GM18907 (cell line): ENCODE measurements around the gene RGS7.
"Not testable (repeated sequence)": the region's sequence is repeated elsewhere in the genome, so short reads cannot be mapped to it uniquely, and the experiment has no call there.

ENCODE experiments used
- ATAC-seq: cut with Tn5 transposase; IDR thresholded peaks from one replicate; pipeline ENCODE4 v1.9.1; 2021; ENCODE audit warnings: mild to moderate bottlenecking, moderate library complexity; ENCODE audit not compliant: unreplicated experiment

RGS7 gene

DNA sequence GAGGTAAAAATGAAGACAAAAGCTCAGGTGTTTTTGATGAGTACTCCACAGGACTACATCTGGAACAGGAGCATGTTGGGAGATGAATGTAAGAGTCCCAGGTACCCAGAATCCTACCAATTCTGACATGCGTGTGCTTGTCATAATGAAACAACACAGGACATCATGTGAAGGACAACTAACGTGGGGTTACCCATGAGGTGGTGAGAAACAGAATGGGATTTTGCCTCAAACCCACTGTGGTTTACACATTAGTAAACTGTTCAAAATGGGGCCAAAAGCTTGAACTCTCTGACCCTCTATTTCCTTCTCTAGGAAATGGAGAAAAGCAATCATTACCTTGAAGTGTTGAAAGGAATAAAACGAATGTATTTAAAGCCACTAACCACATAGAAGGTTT lies 266.2 kb downstream of the RGS7 start:
- no peak for ATAC-seq

DNA sequence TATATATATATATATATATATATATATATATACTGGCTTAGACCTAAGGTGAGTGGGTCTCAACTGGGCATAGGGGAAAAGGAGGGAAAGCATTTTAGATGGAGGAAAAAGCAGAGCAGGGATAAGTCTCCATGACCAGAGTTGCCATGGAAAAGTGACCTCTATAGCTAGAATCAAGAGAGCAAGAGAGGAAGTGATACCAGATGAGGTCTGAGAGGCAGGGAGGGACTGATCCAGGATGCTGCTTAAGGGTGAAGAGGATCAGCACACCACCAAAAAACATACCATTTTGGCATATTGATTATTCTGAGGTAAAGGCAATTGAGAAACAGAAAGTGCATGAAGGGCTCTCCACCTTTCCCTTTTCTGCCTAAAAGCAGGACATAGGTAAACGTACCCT lies 267.9 kb downstream of the RGS7 start:
- ATAC-seq = not testable (repeated sequence)

DNA sequence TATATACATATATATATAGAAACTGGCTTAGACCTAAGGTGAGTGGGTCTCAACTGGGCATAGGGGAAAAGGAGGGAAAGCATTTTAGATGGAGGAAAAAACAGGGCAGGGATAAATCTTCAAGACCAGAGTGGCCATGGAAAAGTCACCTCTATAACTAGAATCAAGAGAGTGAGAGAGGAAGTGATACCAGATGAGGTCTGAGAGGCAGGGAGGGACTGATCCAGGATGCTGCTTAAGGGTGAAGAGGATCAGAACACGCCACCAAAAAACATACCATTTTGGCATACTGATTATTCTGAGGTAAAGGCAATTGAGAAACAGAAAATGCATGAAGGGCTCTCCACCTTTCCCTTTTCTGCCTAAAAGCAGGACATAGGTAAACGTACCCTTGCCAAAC lies 268.9 kb downstream of the RGS7 start:
- peak; percentile 45 for ATAC-seq

DNA sequence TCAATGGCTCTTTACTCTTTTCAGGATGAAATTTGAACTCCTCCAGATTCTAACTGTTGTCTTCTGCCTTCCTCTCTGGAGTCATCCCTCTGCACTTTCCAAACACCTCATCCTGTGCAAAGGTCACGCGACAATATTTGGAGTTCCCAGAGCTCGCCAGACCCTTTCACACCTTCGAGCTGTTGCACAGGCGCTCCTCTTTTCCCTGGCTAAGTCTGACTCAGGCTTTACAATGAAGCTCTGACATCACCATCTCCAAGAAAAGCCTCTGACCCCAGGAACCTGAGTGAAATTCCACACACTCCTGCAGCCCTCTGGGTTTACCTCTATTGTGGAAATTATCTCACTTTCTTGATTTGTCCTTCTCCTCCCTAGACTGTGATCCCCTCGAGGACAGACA lies 270.3 kb downstream of the RGS7 start:
- ATAC-seq = no peak

DNA sequence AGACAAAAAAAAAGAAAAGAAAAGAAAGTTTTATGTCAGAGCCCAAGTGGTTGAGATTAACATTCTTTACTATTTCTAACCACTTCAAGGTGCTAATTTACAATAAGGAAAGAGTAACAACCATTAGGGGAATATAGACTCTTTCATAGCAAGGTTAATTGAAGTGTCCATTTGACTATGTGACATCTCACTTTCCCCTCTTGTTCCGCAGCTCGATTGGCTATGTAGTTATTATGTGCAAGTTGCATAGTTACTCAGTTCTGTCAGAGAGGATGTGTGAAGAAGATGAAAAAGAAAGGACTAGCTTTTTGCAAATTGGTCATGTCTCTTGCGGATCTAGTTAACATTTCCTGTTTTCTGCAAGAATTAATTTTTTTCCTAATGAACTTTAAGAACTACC lies 273.7 kb downstream of the RGS7 start:
- ATAC-seq = no peak

DNA sequence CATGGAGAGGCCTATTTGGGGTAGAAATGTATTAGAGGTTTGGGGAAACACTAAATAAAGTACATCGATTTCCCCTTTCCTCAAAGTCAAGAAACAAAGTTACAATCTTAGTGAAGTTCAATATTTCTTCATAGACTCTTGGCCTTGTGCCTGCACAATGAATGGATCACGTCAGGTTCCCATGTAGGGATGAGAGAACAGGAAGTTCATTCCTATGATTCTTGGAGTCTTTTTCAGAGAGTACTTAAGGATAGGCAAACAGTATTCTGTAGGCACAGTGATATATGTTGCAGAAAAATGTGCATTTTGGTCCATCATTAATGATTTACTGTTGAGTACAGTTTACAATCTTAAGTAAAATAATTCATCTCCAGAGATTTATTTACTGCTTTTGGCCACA lies 275.5 kb downstream of the RGS7 start:
- no peak for ATAC-seq

DNA sequence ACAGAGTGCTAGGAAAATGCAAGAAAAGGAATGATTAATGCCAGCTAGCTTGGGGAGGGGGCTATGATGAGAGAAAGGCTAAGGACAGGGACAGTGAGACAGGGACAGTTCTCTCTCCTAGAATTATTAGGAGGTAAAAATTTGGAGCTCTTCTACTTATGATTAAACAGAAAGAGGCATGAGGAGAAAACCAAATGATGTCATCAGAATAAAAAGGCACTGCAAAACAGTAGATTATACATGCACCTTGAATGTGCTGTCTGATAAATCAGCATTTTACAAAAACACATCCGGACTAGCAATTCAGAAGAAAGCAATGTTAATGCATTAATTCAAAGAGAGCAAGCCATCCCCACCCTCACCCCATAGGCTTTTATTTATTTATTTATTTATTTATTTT lies 277.5 kb downstream of the RGS7 start:
- ATAC-seq = no peak

DNA sequence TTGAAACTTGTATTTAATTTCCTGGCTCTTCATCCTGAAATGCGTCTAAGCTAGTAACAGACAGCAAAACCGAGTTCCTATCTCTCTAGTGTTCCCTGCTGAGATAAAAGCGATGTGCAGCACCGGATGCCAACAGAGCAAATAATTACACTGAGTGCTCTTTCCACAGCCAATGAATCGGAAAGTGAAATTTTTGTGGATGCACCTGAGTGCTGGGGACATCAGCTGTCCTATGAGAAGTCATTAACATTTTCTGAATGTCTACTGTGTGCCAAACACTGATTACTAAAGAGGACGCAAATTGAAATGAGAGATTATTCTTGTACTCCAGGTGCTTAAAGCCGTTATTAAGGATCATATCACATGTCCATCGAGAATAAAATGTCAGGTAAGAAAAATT lies 278.0 kb downstream of the RGS7 start:
- no peak for ATAC-seq

DNA sequence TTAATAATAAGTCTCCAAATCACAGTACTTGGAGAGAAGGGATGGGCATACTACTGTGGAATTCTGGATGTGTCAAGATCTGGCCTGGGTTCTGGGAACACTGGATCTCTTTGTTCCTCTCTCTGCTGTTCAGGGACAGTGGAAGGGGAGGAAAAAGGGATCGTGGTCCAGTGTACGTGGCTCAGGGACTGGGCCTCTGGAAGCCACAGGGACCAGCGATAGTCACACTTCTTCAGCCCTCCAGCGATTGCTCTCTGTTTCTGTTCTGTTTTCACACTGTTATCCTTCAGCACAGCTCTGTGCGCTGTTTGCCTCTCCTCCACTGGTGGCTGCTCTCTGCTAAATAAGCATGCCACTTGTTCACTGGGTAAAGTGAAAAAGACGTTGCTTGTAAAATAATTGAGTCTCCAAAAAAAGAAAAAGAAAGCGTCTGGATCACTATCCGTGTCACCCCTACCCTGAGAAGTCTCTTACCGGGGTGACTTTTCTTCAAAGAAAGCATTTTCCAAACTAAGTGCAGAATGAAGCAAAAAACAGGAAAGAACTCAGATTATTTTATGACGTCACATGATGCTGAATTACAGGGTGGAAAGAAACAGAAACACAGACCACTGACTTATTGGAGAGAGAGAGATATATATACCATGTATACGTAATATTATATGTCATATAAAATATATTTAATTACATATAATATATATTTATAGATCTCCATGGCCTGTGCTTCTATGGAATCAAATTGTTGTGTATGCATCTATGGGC lies 279.4 kb downstream of the RGS7 start:
- ATAC-seq = no peak

DNA sequence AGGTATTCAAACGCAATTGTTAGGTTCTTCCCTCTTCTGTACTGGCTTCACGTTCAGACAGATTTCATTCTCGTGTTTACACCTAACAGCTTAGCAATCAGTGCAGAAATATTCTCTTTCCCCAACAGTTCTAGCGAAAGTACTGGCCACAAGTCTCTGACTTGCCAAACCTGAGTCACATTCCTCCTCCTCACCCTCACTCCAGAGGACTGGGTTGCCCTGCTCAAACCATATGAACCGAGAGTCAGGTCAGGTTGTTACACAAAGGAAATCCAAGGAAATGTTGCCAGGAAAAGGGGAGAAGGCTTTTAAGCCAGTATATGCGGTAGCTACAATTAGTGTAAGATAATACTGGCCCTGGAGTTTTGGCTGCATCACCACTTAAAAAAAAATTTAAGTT lies 282.5 kb downstream of the RGS7 start:
- ATAC-seq = no peak

DNA sequence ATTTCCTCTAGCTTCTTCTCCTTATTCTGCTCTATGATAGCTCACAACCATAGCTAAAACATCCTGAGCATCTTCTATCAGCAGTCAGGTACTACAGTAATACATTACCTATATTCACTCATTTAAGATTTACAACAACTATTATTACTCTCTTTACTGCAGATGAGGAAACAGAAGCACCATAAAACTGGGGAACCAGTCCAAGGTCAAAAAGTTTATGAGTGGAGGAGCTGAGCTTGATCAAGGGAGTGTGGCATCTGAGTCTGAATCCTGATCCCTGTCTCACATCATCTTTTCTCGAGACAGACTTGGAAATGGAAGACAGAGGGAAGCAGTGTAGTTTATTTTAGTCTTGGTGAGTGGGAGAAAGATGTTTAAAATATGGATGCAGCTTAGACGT lies 288.6 kb downstream of the RGS7 start:
- ATAC-seq = no peak

DNA sequence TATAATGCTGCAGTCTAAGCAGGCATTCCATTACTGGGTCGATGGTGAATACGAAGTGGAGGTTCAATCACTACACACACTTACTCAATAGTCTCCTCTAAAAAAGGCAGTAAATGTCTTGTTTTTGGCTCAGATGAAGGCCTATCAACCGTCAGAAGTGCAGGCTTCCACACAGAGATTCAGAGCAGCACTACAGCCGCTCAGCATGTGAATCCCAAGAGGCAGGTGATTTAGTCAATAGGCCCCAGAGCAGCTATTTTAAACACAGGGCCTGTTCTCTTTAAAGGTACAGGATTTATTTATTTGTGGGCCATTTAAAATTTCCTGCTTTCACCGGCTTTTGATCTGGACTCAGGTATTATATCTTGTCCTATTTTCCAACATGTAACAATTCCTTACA lies 293.7 kb downstream of the RGS7 start:
- no peak for ATAC-seq

DNA sequence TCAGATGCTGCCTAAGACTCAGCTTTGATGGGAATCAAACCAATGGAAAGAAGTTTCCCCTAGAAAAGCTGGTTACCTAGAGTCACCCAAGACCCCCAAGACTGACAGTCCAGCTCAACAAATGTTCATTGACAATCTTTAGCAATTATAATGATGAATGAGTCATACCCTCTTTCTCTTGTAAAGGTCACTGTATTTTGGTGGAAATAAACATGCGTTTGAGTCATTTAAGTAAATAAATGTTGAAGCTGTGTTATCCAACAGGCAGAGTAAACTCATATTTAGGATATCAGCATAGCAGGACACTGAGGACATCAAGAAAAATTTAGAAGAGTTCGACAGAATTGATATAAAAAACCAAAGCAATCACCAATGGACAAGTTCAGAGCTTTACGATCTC lies 295.9 kb downstream of the RGS7 start:
- no peak for ATAC-seq

DNA sequence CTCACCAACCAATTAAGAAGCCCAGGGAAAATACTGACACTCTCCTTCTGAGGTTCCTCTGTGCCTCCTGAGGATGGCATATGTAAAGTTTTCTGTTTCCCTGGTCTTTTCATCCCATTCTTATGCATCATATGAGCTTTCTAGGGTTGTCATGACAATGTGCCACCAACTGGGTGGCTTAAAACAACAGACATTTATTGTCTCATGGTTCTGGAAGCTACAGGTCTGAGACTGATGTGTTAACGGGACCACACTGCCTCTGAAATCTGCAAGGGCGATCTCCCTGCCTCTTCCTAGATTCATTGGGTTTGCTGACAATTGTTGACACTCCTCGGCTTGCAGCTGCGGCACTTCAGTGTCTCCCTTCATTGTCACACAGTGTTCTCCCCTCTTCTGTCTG lies 308.4 kb downstream of the RGS7 start:
- no peak for ATAC-seq

DNA sequence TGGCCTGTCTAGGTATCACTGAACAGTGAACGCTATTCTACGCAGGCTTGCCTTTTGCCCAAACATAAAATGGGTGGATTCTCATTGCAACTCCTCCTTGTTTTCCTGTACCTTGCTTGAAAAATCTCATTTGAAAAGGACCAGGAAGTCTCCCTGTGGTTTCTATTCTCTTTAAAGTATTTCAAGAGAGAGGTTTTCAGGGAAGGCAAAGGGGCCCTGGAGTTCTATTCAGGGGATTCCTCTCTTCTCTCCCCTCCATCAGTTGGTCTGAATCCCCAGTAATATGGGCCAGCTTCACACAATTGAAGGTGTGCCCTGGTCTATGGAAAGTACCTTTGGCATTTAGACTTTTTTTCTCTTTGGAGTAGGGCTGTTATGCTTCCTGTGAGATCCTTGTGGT lies 311.3 kb downstream of the RGS7 start:
- no peak for ATAC-seq

DNA sequence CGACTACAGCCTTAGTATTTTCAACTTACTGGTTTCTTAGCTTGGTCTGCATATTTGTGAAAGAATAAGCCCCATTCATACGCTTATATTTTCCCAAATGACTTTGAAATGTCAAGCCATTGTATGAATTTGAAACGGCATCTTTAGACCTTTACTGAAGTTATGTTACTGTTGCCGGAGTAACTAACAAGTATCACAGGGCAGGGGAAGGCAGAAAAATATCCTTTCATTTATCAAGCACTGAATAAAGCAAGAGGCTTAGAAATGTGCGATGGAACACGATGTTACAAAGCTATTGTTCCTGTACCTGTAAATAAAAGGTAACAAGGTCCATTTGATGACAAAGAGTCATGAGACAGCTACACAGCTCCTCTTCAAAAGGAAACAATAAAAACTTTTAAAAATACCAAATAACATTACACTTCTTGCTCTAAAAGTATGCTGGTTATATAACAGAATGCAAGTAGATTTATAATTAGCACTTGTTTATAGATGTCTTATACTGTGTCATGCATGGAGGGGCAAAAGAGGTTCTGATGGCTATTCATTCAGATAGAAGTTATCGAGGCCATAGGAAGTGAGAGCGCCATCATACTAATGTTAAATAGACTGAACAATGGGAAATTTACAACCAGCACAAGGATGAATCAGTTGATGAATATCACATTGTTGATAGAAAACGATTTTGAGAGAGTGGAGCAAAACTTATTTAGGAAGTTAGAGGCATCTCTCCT lies 322.6 kb downstream of the RGS7 start:
- ATAC-seq = no peak

DNA sequence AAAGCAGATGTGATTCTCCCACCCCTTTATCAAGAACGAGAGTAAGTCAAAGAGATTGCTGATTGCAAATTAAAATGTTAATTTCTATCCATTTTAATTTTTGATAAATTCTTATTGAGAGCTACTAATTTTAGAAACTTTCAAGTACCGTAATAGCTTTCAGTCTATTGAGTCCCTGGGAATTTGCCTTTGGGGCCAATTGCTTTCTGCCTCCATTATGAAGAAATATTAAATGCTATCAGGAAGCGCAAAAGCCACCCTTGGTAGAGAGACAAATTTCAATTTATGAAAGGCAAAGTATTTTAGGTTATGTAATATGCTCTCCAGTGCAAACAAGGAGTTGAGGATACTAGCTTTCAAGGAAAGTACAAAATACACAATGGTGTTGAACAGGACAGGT lies 332.2 kb downstream of the RGS7 start:
- no peak for ATAC-seq

DNA sequence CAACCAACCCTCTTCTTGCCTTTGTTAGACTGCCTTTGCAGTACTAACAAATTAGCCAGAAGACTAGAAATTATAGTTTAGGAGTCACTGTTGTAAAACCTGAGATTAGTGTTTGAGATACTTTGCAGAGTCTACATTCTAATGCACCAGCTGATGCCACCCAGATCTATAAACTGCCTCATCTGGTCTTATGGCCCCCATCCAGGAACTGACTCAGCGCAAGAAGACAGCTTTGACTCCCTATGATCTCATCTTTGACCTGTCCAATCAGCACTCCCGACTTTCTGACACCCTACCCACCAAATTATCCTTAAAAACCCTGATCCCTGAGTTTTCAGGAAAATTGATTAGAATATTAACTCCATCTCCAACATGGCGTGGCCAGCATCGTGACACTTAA lies 334.6 kb downstream of the RGS7 start:
- no peak for ATAC-seq

DNA sequence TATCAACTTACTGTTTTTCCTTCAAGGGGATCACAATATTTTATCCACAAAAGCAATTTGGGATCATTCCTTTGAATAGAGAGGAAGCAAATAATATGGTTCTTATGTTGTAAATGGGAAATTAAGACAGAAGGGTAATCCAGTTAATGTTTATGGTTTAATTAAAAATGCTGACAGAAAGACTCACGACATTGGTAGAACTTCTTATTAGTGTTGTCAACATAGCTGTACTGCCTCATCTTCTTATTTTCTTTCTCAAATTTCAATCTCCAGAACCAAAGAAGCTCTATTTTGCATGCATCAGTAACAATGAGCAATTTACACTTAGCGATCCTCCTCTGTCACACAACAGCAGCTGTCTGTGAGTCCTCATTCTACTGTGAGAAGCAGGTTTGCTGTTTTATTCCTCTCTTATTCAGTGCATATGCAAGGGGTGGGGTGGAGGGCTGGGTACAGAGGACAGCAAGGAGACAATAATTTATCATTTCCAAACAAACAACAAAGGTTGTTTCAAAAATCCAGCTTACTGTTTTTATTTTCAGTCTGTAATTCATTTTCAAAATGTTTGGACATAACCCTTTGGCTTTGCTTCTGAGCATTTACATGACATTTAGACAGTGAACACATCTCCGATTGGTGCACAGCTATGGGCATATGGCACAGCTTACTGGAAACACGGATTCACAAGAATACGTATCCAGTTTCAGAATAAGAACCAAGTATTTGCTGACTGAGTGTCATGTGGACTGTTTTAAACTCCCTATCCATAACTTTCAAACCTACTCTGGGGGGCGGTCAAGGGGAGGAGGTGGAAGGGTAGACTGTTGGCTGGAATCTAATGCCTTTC lies 335.9 kb downstream of the RGS7 start:
- ATAC-seq = no peak

DNA sequence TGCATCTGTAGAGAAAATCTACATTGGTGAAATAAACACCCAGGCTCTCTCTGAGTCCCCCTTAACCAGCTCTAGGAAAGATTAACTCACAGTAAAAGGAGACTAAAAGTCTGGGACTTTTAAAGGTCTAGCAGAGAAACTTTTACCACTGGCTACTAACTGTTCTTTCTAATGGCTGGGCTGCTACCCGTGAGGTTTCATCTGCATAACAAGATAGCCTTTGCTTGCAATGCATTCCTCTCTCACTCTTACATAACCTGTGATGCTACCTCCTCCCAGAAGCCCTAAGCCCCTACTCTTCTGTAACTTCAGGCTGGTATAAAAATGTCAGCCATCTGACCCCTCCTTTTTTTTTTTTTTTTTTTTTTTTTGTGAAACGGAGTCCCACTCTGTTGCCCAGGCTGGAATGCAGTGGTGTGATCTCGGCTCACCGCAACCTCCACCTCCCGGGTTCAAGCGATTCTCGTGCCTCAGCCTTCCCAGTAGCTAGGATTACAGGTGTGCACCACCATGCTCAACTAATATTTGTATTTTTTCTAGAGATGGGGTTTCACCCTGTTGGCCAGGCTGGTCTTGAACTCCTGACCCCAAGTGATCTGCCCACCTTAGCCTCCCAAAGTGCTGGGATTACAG lies 344.2 kb downstream of the RGS7 start:
- no peak for ATAC-seq

DNA sequence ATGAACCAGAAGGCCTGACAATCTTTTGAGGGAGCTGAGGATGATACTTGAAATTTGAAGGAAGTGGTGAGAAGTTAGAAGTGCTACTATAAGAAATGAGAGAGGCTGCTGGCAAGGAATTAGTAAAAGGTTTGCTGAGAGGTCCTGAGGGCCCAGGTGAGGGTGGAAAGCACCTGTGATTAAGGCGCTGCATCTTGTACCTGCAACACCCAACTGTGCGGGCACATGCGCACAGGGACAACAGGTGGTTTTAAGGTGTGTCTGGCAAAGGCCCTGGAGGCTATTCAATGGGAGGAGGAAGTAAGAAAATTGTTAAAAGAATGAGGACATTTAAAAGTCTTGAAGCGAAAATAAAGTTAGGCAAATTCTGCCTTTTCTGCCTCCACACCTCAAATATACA lies 349.3 kb downstream of the RGS7 start:
- ATAC-seq = no peak
